K562 (cell line): Measurements from ENCODE around the gene SLC5A3. TPM values are rescaled to one million over a fixed set of nuclear protein-coding genes. Genes with fewer than 3 reads are reported as not detected.

Source experiments
- ATAC-seq: fragments of 200-7000 bp; cut with Tn5 transposase; 3 replicates; pipeline ENCODE4 v1.9.1; 2020; ENCODE audit warnings: moderate library complexity
- BruUV-seq: library from RNA; stranded (reverse); fragments of 400-500 nt; replicated peaks from 2 replicates; lab custom pipeline; 2021; lab: Mats Ljungman, UMichigan
- CTCF ChIA-PET: fragments of 300-600 bp; formaldehyde crosslinking; extraction: SDS; loops from one replicate; lab custom pipeline; 2021; ENCODE audit warnings: low intra/inter-chr PET ratio; lab: Yijun Ruan, JAX
- POLR2A ChIA-PET: fragments of 300-600, 350-650 bp; sonication (Branson Sonifier 250); formaldehyde crosslinking; extraction: SDS; loops from one replicate; lab custom pipeline; 2021; ENCODE audit warnings: antibody characterized with exemption, inconsistent platforms; lab: Yijun Ruan, JAX
- DNase-seq, 4 experiments: peaks; one replicate each; pipeline versions ENCODE4 v3.0.0 to v3.0.0-alpha.2; 2011 to 2018; ENCODE audit warnings: low spot score in 3 of 4, mixed read lengths in 3 of 4; ENCODE audit errors: extremely low read depth in 1 of 4
- FAIRE-seq: peaks from 2 replicates; lab custom pipeline; 2011; peaks lifted over from hg19 to GRCh38; lab: Jason Lieb, UNC
- H2AFZ ChIP-seq: 2 replicates; pipeline ENCODE4 v1.6.0; 2011; ENCODE audit warnings: low read depth, low read length, control low read depth, inconsistent platforms
- H3K27ac ChIP-seq: fragments of 200-600 bp; 3 replicates; pipeline ENCODE4 v1.8.0; 2011; ENCODE audit warnings: low read depth, mild to moderate bottlenecking, control low read depth, inconsistent platforms, low read length, moderate library complexity, mixed read lengths; ENCODE audit errors: extremely low read depth
- H3K27me3 ChIP-seq, 2 experiments: fragments of 300-600 bp in 1 of 2; 2 replicates in 1 of 2; 3 replicates in 1 of 2; pipeline versions ENCODE4 v1.6.0 to v1.8.0; 2011; ENCODE audit warnings: inconsistent platforms in 2 of 2, low read length in 2 of 2, mild to moderate bottlenecking in 1 of 2, mixed read lengths in 1 of 2, moderate library complexity in 1 of 2; ENCODE audit not compliant: control insufficient read depth in 2 of 2, insufficient read depth in 2 of 2
- H3K36me3 ChIP-seq: fragments of 300-600 bp; 3 replicates; pipeline ENCODE4 v1.8.0; 2011; ENCODE audit warnings: mild to moderate bottlenecking, low read length, inconsistent platforms; ENCODE audit not compliant: control insufficient read depth, insufficient read depth
- H3K4me1 ChIP-seq, 2 experiments: fragments of 200-600 bp in 1 of 2; replicated peaks in 1 of 2; 2 replicates in 1 of 2; 3 replicates in 1 of 2; pipeline versions ENCODE4 v1.5.1 to v1.8.0; 2011; ENCODE audit warnings: inconsistent platforms in 2 of 2, low read length in 2 of 2, mild to moderate bottlenecking in 1 of 2, mixed read lengths in 1 of 2, moderate library complexity in 1 of 2; ENCODE audit not compliant: control insufficient read depth in 2 of 2, insufficient read depth in 2 of 2
- H3K4me2 ChIP-seq: 2 replicates; pipeline ENCODE4 v1.6.1; 2011; ENCODE audit warnings: low read length, control low read depth, inconsistent platforms, mixed read lengths; ENCODE audit not compliant: insufficient read depth
- H3K4me3 ChIP-seq: fragments of 200-600 bp; sonication (generic), shearing (Covaris generic); 2 replicates; pipeline ENCODE4 v1.5.1; 2016; ENCODE audit warnings: control low read depth, inconsistent platforms
- H3K79me2 ChIP-seq: fragments of 200-600 bp; 3 replicates; pipeline ENCODE4 v1.8.0; 2011; ENCODE audit warnings: low read length, inconsistent platforms; ENCODE audit not compliant: control insufficient read depth, insufficient read depth
- H3K9ac ChIP-seq, 2 experiments: 2 replicates each; pipeline versions ENCODE4 v1.6.0 to v1.6.1; 2011; ENCODE audit warnings: low read depth in 2 of 2, low read length in 2 of 2, control low read depth in 1 of 2, inconsistent platforms in 1 of 2, mild to moderate bottlenecking in 1 of 2, mixed read lengths in 1 of 2; ENCODE audit not compliant: insufficient read depth in 1 of 2
- H3K9me1 ChIP-seq: one replicate; pipeline ENCODE4 v1.6.0; 2011; ENCODE audit warnings: inconsistent platforms, mild to moderate bottlenecking, low read length, moderate library complexity; ENCODE audit not compliant: control insufficient read depth, insufficient read depth
- H3K9me3 ChIP-seq: replicated peaks from 2 replicates; pipeline ENCODE4 v1.5.1; 2011; ENCODE audit warnings: low read depth, low read length, inconsistent platforms; ENCODE audit not compliant: control insufficient read depth, insufficient read depth
- H4K20me1 ChIP-seq: replicated peaks from 2 replicates; pipeline ENCODE4 v1.6.1; 2011; ENCODE audit warnings: low read length, inconsistent platforms, mixed read lengths; ENCODE audit not compliant: control insufficient read depth, insufficient read depth
- CBX2 ChIP-seq: fragments of 200-600 bp; sonication (generic); IDR thresholded peaks from one replicate; pipeline ENCODE4 v1.6.1; 2012; ENCODE audit warnings: mild to moderate bottlenecking, low read length, inconsistent platforms; ENCODE audit not compliant: insufficient read depth, poor library complexity, severe bottlenecking
- CHCHD3 ChIP-seq: fragments of 250-450 bp; sonication (Bioruptor Pico); IDR thresholded peaks from 2 replicates; pipeline ENCODE4 v2.1.2; 2022; ENCODE audit warnings: mild to moderate bottlenecking
- HDGF ChIP-seq: fragments of 450-650 bp; IDR thresholded peaks from 2 replicates; pipeline ENCODE4 v1.6.1; 2016
- MIER1 ChIP-seq: fragments of 450-650 bp; IDR thresholded peaks from 2 replicates; pipeline ENCODE4 v1.6.1; 2016; ENCODE audit warnings: antibody characterized with exemption, mild to moderate bottlenecking, low read depth
- MTF1 ChIP-seq: fragments of 250-450 bp; sonication (Bioruptor Pico); IDR thresholded peaks from 2 replicates; pipeline ENCODE4 v1.9.0; 2021; ENCODE audit warnings: moderate library complexity, mild to moderate bottlenecking, inconsistent platforms, borderline replicate concordance
- RFX5 ChIP-seq: IDR thresholded peaks from 2 replicates; pipeline ENCODE4 v1.6.1; 2011; ENCODE audit warnings: low read depth, mild to moderate bottlenecking, improper control_type of control experiment, low read length
- SOX6 ChIP-seq: fragments of 450-650 bp; IDR thresholded peaks from 2 replicates; pipeline ENCODE4 v1.6.1; 2014; ENCODE audit warnings: mild to moderate bottlenecking
- TEAD4 ChIP-seq, 2 experiments: sonication (generic) in 1 of 2; formaldehyde crosslinking in 1 of 2; IDR thresholded peaks; 2 replicates each; pipeline versions ENCODE4 v1.6.1 to v1.8.0; 2012 to 2022; ENCODE audit warnings: borderline replicate concordance in 1 of 2, inconsistent platforms in 1 of 2, low read length in 1 of 2, mild to moderate bottlenecking in 1 of 2, missing genetic modification reagents in 1 of 2
- ZNF778 ChIP-seq: fragments of 450-650 bp; formaldehyde crosslinking; IDR thresholded peaks from 2 replicates; pipeline ENCODE4 v1.4.0; 2020; ENCODE audit warnings: mild to moderate bottlenecking, moderate library complexity
- WGBS: fragments of 100-300 bp; shearing (Covaris generic); methylation state at CpG from one replicate; pipeline ENCODE4 v1.1.6; 2016; ENCODE audit warnings: low coverage, mixed read lengths; ENCODE audit not compliant: insufficient coverage; ENCODE audit errors: missing lambda C conversion rate; 5-methylcytosine and 5-hydroxymethylcytosine counted together
- in situ Hi-C: fragments of 300-500 bp; cut with MboI; formaldehyde crosslinking; loops from 4 replicates; pipeline ENCODE4 v1.15.0; 2018; ENCODE audit warnings: inconsistent platforms, mixed read lengths
- intact Hi-C: fragments of 100-400 bp; cut with micrococcal nuclease; formaldehyde crosslinking; loops from 2 replicates; pipeline ENCODE4 v1.14.2; 2022
- polyA plus RNA-seq, 8 experiments: library from polyadenylated mRNA; depleted of rRNA in 4 of 8; stranded (reverse) in 5 of 8; unstranded in 3 of 8; fragments of >200 nt; fragmentation: Nextera tagmentation in 2 of 8; fragmentation: Illumina TruSeq in 1 of 8; extraction: Ambion mirVana in 2 of 8; extraction: Trizol in 1 of 8; gene quantifications; 2 replicates each; pipeline versions ENCODE4 v1.2.1 to v1.2.3, GENCODE V29; 2011 to 2014; ENCODE audit warnings: inconsistent platforms in 1 of 8, missing spikeins in 1 of 8
- total RNA-seq, 7 experiments: library from RNA; depleted of rRNA in 6 of 7; stranded (reverse); fragments of >200 nt in 6 of 7; fragmentation: Illumina TruSeq in 2 of 7; extraction: Trizol in 2 of 7; gene quantifications; 2 replicates each; pipeline versions ENCODE4 v1.2.1 to v1.2.3, GENCODE V29; 2011 to 2021; ENCODE audit warnings: low replicate concordance in 1 of 7
- TF ChIP-seq, protein P1 (sequence below): IDR thresholded peaks from 2 replicates; pipeline ENCODE4 v1.6.1; 2014; ENCODE audit warnings: antibody characterized with exemption
- TF ChIP-seq, protein P2 (sequence below): sonication (generic); formaldehyde crosslinking; IDR thresholded peaks from 2 replicates; pipeline ENCODE4 v1.8.0; 2022; ENCODE audit warnings: mild to moderate bottlenecking, missing genetic modification reagents, borderline replicate concordance

Gene SLC5A3
- total and polyA plus RNA-seq, 9 of the 15 experiments (the other 6 are each of a cell fraction or from before 2014, with no cell fraction given): 2.9 to 20.6 (median 9.0) TPM

DNA sequence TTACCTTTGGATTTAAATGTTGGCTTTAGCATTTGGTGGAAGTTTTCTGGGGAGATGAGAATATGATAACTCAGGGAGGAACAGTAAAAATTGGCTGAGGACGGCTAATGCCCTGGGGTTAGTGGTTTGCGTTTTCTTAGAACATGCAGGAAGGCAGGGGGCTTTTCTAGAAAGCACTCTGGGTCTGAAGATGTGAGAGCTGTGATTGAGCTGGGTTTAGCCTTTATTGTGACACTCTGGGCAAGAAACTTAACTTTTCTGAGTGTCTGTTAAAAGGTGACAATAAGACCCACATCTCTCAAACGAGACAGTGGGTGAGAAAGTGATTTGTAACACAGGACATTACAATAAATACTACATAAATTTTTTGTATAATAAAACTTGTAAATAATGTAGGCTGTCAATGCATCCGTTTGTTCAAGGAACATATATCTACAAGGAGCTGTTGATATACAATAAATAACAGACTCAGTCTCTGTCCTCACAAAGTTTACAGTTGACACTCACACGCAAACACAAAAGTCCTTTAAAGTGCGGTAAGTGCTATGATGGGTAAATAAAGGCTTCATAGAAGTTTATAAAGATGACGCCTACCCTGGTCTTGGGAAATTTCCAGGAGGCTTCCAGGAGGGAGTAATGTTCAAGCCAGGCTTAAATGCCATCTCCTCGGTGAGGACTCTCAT, 49.5 kb upstream of the SLC5A3 start:
- 34% methylated on average over 8 of the region's 8 CpGs for WGBS
- in situ Hi-C loops: no loop called here

More for the DNA sequence above, 49.5 kb upstream of the SLC5A3 start:
- TF ChIP-seq HDGF: no peak
- TF ChIP-seq RFX5: no peak
- no peak for TF ChIP-seq CHCHD3
- no peak for TF ChIP-seq CBX2
- TF ChIP-seq, protein P1, sequence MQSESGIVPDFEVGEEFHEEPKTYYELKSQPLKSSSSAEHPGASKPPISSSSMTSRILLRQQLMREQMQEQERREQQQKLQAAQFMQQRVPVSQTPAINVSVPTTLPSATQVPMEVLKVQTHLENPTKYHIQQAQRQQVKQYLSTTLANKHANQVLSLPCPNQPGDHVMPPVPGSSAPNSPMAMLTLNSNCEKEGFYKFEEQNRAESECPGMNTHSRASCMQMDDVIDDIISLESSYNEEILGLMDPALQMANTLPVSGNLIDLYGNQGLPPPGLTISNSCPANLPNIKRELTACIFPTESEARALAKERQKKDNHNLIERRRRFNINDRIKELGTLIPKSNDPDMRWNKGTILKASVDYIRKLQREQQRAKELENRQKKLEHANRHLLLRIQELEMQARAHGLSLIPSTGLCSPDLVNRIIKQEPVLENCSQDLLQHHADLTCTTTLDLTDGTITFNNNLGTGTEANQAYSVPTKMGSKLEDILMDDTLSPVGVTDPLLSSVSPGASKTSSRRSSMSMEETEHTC: no peak
- TF ChIP-seq MIER1: no peak
- no peak for TF ChIP-seq TEAD4 (IDR thresholded peaks at IDR 0.05; ENCODE audit: low read length)
- TF ChIP-seq TEAD4 (CRISPR knock-in tag; IDR thresholded peaks at IDR 0.05; ENCODE audit: borderline replicate concordance): no peak
- no peak for TF ChIP-seq MTF1 (CRISPR knock-in tag)
- TF ChIP-seq, protein P2, sequence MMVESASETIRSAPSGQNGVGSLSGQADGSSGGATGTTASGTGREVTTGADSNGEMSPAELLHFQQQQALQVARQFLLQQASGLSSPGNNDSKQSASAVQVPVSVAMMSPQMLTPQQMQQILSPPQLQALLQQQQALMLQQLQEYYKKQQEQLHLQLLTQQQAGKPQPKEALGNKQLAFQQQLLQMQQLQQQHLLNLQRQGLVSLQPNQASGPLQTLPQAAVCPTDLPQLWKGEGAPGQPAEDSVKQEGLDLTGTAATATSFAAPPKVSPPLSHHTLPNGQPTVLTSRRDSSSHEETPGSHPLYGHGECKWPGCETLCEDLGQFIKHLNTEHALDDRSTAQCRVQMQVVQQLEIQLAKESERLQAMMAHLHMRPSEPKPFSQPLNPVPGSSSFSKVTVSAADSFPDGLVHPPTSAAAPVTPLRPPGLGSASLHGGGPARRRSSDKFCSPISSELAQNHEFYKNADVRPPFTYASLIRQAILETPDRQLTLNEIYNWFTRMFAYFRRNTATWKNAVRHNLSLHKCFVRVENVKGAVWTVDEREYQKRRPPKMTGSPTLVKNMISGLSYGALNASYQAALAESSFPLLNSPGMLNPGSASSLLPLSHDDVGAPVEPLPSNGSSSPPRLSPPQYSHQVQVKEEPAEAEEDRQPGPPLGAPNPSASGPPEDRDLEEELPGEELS (CRISPR knock-in tag): no peak
- TF ChIP-seq ZNF778 (CRISPR knock-in tag): no peak
- TF ChIP-seq SOX6: no peak
- peaks cover 0 to 26% of the 10 kb centered on the region in 2 experiments; a peak in 4 of 5 replicates for H3K4me1 ChIP-seq
- peak overlapping the region; percentile 43; the same call in 1 of the 2 replicates for H2AFZ ChIP-seq
- ChIA-PET CTCF (no interaction called here), POLR2A (interaction anchor here (1.4 kb wide), 1 partner anchor 11 kb away, joined by 4 read pairs; no protein-coding TSS in a partner anchor)
- FAIRE-seq (no peak), DNase-seq (no peak), ATAC-seq (no peak)
- H3K4me2 ChIP-seq: no peak overlapping the region
- intact Hi-C loops: no loop called here
- H3K4me3 ChIP-seq: no peak overlapping the region
- H3K36me3 ChIP-seq: no peaks in the 10 kb centered on the region
- no peak overlapping the region for H3K27ac ChIP-seq
- H3K9me3 ChIP-seq: no peaks in the 10 kb centered on the region
- BruUV-seq: no TSS peak
- no peak overlapping the region for H3K9ac ChIP-seq
- no peaks in the 10 kb centered on the region for H3K79me2 ChIP-seq
- H3K9me1 ChIP-seq: no peaks in the 10 kb centered on the region
- H4K20me1 ChIP-seq: no peaks in the 10 kb centered on the region
- H3K27me3 ChIP-seq: no peaks in the 10 kb centered on the region
